Inferior parietal cortex (tissue), 1 donor: Measurements from ENCODE around the gene EVPL.
"Not testable (repeated sequence)": the region's sequence is repeated elsewhere in the genome, so short reads cannot be mapped to it uniquely, and the experiment has no call there.

Experiments
- DNase-seq: peaks from one replicate; pipeline ENCODE4 v3.0.0-alpha.2; 2016; ENCODE audit errors: extremely low spot score

EVPL gene

DNA sequence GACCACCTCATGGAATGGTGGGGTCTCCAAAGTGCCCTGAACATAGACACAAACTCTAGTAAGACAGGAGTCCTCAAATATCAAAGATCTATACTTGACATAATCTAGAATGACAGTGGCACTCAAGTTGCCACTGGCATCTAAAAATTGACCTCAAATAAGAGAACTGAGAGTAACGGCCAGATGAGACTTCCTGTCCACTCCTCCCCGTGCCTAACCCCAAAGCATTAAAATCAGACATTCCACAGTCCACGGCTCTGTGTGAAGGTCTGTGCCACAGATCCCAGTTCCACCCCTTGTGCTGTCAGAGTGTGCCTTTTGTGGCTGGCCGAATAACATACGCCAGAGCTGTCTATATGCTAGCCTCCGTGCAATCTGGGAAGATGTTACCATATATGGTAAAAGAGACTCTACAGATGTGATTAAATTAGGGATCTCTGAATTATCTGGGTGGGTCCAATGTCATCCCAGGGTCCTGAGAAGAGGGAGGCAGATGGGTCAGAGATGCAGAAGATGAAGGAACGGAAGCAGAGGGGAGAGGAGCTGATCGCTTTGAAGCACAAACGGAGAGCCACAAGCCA, 21.0 kb upstream of the EVPL start:
- no peak for DNase-seq

DNA sequence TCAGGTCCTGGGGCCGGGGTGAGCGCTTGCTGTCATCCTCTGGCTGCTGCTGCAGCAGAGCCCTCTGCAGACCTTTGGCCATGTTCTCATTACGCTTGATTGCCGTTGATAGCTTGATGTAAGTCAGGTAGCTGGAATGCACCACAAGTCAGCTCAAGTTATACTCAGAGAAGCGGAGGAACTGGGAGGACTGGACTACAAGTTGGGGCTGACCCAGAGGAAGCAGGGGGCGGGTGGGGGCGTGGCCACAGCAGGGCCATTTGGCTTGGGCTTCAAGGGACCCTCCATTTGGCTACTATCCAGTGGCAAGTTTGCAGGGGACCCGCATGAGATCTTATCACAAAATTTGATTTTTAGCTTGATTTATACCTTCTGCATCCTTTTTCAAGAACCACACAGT, 19.0 kb upstream of the EVPL start:
- no peak for DNase-seq

DNA sequence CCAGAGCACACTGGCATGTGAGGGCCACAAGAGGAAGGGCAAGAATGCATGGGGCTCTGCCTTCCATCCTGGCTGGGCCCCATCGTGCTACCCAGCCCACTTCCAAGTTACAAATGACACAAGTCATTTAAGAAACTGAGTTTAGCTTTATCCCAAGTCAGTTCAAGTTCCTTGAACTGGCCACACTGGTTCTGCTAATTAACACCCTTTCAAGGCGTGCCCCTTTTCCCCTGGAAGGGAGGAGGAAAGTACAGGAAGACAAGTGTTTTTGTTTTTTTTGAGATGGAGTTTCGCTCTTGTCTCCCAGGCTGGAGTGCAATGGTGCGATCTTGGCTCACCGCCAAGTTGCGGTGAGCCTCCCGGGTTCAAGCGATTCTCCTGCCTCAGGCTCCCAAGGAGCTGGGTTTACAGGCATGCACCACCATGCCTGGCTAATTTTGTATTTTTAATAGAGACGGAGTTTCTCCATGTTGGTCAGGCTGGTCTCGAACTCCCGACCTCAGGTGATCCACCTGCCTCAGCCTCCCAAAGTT, 17.4 kb upstream of the EVPL start:
- DNase-seq: not testable (repeated sequence)

DNA sequence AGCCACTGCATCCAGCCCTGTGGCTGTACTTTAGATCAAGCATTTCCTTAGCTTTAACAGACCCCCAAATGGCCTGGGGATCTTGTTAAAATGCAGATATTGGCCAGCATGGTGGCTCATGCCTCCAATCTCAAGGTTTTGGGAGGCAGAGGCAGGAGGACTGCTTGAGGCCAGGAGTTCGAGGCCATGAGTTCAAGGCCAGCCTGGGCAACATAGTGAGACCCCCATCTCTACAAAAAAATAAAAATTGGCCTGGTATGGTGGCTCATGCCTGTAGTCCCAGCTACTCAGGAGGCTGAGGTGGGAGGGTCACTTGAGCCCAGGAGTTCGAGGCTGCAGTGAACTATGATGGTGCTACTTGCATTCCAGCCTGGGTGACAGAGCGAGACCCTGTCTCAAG, 15.8 kb upstream of the EVPL start:
- not testable (repeated sequence) for DNase-seq

DNA sequence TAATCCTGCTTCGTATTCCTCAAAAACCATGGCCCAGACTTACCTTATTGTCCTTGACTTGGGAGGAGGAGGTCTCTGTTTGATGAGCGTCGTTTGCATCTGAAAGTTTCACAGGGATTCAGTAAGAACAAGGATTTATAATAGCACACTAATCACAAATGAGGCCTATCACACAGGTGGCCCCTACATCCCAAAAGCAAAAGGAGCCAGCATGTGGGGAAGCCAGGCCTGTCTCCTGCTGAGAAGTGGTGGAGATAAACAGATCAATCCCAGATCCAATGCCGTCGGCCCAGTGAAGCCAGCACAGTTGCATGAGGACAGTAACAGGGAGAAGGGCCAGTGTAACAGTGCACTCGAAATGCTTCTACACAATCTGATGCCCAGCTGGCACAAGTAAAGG, 13.3 kb upstream of the EVPL start:
- DNase-seq: no peak

DNA sequence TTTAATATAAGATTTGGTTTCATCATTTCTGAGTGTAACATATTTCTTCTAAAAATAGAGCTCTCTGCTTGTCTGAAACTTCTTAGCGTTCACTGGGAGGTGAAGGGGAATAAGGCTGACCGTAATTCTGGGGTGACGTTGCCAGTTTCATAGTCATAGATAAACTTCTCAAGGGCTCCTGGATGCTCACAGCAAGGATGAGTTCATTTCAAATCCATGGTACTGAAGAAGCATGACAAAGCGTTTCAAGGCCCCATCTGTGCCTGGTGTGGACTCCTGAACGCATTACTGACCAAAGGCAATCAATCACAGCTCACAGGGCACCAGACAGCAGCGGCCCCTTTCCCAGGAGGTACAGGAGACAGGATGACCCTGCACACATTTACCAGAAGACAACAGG, 12.0 kb upstream of the EVPL start:
- no peak for DNase-seq

DNA sequence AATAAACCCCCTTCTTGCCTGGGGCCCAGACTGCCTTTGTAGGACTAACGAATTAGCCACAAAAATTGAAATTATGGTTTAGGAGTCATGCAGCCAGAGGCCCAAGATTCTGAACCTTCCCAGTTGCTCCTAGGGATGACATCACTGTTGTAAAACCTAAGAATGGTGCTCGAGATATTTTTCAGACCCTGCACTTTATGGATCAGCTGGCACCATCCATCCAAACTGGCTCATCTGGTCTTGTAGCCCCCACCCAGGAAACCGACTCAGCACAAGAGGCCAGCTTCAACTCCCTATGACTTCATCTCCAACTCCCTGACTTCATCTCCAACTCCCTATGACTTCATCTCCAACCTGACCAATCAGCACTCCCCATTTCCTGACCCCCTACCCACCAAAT, 10.9 kb upstream of the EVPL start:
- DNase-seq: no peak

DNA sequence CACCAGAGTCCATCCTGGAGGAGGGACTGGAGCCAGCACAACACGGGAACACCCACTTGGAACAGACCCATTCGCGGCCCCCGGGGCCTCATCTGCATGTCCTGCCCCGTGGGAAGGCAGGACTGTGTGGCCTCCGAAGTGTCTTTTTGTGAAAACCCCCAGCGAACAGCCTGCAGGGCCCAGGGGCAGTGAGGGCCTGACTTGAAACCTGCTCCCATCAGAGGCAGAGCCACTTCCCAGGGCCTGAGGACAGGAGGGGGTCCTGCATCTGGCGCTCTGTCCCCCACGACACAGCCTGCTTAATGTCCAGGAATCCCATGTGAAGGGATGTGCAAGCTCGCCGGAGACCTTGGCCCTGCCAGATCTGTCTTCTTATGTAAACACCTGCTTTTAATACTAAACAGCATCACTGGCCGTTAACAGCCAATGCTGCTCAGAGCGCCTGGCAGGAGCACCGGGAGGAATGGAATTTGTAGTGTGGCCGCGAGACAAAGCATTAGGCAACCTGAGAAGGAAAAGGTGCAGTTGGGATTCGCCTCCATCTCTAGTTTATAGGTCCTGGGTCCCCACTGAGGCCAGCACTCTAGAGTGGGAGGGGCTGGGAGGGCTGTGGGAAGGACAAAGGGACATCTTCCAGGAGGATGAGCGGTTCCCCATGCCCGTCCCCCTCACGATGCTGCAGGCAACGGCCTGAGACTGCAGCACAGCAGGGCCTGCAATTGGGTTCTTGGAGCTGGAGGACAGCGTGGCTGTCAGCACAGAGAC, 9.6 kb upstream of the EVPL start:
- no peak for DNase-seq

DNA sequence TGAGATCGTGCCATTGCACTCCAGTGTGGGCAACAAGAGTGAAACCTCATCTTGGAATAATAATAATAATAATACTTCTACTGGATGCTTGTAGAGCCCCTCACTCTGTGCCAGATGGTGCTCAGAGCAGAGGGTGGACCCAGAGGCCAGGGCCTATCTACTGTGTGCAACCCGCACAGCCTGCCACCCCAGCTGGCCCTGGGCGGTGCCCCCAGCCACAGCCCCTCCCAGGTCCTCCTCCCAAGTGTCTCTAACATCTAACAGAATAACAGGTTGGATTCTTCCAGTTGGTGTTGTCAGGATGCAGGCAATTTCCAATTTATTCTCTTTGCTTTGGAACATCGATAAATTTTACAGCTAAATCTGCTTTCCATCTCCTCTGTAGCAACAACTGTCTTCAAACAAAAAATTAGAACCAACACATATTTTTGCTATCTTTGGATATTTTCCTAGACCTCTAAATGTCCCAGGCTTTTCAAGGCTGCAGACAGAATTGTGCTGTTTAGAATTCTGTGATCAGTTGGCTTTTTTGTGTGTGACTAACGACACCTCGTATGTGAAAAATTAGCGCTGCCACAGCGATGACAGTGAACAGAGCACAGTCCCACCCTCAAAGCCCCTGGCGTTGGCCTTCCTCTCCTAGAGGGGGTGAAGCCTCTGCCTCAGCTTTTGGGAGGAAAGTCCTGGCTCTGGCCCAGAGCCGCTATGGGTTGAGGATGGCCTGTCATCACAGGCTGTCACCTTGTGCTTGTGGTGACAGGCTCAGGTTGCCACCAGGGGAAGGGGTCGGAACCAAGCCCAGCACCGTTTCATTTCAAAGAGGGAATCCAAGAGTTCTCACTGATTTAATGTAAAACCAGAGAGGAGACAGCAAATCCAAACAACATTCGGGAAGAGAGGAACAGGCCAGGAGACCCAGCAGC, 7.6 kb upstream of the EVPL start:
- no peak for DNase-seq

DNA sequence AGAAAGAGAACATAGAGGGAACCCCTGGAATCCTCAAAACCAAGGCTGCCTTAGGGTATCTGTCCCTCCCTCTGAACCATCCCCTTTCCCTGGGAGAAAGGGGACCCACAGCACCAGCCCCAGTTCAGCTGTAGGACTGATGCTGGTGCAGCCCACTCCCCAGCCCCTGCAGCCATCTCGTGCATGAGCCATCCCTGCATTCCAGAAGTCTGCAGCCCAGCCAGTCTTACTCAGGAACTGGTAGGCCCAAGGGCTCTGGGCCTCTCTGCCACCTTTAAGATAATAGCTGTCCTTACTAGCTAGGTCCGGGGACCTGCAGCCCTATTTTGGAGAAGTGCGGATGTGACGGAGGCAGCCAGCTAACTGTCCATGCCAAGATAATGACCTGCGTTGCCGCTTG, 6.0 kb upstream of the EVPL start:
- DNase-seq: no peak

DNA sequence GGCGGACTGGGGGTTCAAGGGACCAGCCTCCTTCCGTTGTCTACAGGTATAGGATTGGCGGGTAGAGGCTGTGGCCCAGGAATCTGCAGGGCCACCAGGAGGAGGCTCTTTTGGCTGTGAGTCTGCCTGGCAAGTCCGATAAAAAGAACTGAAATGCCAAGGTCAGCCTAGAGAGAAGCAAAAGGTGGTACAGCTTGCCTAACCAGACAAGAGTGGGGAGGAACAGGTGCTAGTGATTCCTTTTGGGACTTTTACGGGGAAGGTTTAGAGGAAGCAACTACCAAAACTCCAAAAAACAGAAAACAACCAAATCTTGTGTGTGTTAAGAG, 5.6 kb upstream of the EVPL start:
- no peak for DNase-seq

DNA sequence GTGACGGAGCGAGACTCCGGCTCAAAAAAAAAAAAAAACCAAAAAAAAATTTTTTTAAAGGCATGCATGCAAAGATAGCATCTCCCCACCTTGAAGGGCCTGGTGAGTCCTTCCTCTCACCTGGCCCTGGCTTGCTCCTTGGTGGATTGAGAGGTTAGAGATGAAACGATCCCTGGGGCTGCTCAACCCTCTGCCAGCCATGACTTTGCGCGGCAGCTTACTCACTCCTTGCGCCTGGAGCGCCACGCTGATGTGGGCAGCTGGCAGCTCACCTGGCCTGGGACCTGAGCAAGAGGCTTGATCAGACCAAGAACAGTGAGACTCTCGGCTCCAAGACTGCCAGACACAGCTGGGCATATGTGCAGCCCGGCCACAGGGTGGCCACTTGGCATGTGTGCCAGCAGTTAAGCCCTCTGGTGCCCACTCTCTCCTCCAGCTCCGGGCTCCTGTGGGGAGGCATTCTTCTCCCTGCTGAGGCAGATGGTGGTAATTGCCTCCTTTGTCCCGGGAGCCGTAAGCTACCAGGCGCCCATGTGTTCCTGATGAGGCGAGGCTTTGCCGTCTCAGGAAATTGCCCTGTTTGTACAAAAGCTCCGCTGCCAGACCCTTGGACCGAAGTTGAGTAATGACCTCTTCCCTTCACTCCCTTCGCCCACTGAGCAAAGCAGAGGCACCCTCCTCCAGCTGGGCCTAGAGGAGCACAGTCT, 5.1 kb upstream of the EVPL start:
- DNase-seq: no peak

DNA sequence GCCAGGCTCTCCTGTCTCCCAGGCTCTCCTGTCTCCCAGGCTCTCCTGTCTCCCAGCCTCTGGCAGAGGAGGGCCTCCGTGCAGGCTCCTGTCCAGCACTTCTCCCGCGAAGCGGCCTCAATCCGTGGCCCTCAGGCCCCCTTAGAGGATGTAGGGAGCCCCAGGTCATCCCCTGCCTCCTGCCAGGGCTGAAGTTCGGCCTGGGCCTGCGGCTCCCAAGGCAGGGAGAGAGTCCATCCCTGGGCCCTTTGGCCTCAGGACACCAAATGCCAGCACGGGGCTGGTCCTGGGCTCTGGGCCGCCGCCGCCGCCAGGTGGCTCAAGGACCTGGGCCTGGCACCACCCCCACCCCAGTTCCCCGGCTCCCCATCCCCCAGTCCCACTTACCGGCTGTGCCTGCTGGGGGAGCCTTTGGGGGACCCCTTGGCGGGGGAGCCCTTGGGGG, 370 bp downstream of the EVPL start:
- DNase-seq: no peak

DNA sequence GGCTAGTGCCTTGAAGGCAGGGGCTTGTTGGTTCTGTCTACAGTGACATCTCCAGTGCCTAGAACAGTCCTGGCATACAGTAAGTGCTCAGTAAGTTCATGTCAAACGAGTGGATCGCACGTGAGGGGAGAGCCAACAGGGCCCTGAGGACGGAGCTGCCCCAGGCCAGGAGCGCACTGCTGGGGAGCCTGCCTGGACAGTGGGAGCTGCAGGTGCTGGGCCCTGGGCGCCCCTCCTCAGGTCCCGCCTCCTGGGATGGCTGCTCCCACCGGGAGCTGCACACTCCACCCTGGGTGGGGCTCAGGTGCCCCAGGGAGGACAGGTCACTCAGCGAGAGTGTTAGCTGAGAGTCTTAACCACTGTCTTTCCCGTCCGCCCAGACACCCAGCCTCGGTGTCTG, 1.8 kb downstream of the EVPL start:
- DNase-seq: no peak

DNA sequence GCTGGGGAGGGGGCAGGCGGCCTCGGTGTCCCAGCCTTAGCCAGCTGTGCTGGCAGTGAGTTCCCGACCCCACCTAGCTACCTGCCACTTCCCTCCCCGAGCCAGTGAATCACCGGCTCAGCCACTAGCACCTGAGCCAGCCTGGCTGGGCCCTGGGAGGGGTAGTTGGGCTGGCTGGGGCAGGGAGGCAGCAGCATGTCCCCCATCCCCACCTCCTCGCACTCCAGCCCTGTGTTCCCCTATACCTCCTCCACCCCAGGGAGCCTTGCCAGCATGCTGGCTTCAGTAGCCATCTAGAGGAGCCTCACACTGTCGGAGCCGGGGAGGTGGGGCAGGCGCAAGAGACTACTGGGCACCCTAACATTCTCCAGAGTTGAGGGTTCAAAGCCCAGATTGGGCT, 2.8 kb downstream of the EVPL start:
- no peak for DNase-seq

DNA sequence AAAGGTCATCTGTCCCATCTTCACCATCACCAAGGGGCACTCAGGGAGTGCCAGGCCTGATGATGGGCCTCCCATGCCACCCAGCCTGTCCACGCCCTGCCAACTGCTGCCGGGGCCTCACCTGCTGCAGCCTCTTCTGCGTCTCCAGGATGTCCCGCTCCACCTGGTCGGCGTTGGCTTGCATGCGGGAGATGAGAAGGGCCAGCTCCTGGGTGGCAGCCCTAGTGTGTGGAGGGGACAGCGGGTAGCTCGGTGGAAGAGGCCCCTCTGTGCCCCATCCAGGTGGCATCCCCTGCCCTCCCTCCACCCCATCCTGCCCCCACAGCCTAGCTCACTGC, 3.2 kb downstream of the EVPL start:
- no peak for DNase-seq

DNA sequence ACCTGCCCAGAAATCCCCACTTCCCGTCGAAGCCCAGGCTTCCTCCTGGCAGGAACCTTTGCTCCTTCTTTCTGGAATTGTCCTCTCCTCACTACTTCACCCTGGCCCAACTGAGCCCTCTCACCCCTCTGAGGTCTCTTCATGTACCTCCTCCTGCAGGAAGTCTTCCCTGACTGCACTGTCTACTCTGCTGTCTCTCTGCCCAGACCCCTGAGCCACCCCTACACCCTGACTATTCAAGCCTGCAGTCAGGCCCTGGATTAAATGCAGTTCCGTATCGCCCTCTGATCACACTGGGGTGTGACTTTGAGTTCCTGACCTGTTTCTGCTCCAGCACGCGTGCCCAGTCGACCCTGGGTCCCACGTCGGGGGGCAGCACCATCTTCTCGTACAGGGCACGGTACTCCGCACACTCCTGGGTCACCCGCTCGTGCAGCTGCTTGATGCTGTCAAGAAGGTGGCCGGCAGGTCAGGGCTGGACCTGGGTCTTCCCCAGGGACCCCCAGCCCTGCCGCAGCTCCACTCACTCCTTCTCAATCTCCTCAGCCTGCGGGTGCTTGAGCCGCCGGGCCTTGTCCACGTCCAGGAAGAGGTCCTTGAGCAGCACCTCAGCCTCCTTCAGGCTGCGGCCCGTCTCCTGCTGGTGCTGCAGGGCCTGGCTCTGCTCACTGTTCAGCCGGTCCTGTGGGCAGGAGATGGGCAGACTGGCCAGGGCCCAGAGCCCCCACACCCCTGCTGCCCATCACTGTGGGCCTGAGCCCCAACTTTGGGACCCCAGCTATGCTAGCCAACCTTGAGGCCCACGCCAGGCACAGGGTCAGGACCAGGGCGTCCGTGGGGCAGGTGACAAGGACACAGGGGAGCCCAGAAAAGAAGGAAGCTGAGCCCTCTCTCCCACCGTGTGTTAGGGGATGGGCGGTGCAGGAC, 3.9 kb downstream of the EVPL start:
- no peak for DNase-seq

DNA sequence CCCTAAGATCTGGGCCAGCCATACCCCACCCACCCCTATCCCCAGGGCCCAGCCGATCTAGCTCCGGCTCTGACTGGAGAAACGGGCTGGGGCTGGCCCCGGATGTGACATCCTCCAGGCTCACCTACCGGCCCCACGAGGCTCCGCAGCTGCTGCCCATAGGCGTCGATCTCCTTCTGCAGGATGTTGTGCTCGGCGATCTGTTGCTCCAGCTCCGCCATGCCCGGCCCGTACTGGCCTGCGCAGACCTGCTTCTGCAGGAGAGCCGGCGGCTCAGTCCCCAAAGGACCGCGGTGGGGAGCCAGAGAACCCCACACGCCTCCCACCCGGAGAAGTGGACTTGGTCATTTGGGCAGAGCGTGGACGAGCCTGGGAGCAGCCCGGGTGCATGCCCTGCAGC, 4.8 kb downstream of the EVPL start:
- DNase-seq: no peak

DNA sequence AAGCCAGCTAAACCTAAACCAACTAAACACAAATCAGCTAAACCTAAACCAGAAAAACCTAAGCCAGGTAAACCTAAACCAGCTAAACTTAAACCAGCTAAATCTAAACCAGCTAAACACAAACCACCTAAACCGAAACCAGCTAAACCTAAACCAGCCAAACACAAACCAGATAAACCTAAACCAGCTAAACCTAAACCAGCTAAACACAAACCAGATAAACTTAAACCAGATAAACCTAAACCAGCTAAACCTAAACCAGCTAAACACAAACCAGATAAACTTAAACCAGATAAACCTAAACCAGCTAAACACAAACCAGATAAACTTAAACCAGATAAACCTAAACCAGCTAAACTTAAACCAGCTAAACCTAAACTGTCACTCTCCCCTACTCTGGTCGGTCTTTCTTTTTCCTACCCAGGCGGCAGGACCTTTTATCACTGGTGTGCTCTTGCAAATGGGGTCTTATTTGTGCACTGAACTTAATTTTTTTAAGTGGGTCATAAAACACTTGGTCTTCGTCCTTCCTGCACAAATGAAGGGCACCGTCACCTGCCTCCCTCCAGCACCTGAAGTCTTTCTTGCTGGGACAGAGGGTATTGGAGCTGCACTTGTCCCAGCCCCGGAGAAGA, 7.2 kb downstream of the EVPL start:
- DNase-seq: no peak

DNA sequence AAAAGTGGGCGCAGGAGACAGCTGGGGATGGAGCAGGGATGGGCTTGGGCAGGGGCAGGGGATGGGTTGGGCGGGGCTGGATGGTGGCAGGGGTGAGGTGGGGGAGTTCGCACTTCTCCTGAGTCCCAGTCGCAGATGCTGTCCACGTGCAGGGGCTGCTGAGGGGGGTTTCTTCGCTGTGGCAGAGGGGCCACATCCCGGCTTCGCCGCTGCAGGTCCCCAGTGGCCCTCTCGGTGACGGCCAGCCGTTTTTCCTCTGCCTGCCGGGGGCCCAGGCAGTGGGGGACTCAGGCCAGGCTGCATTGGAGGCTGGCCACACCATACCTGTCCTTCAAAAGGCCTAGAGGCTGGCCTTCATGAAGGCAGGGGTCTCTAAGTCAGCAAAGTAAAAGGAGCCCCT, 8.3 kb downstream of the EVPL start:
- no peak for DNase-seq

DNA sequence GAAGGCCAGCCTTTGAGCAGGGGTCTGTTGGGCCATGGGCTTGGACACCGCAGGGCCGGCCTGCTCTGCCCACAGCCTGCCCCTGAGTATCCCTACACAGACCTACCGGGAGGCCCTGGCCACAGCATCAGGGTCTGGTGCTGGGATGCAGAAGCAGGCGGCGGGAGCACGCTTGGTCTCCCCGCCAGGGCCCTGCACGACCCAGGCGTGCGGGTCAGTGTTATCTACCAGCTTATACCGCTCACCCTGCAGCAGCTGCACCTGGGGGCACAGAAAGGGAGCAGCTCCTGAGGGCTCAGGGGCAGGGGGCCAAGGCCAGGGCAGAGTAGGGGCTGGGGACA, 8.8 kb downstream of the EVPL start:
- DNase-seq: no peak
